ENCODE measurements around the gene CRACR2B. TPM values are rescaled to one million over a fixed set of nuclear protein-coding genes. Genes with fewer than 3 reads are reported as not detected.
A peak's percentile ranks its signal among the peaks of the same experiment; 100 is the strongest.

The CRACR2B gene
- polyA plus RNA-seq, 3 donors: 1.0 to 11.0 (median 1.4) TPM

- intact Hi-C loops (cut with micrococcal nuclease): loop anchor here in 1 of 2 donors (5.0 kb wide), 1 partner anchor 35 kb away; the partner anchor contains the start of genes PIDD1 and RPLP2
- Histone ChIP-seq H3K36me3 (replicated peaks in 1 of 2; ENCODE audit: control insufficient read depth in 1 of 2, insufficient read depth in 2 of 2, low read length in 2 of 2) (peaks cover 33 to 36% of the 10 kb centered on the region in 2 donors), H3K9ac (ENCODE audit: insufficient read depth, low read length, poor library complexity, severe bottlenecking) (peak overlapping the region; percentile 95), H3K4me1 (ENCODE audit: control insufficient read depth in 1 of 2, insufficient read depth in 2 of 2, low read length in 2 of 2) (peaks cover 40 to 64% of the 10 kb centered on the region in 2 donors), H3K79me2 (ENCODE audit: insufficient read depth, low read length) (peaks cover 29% of the 10 kb centered on the region), H3K4me2 (replicated peaks; ENCODE audit: extremely low read depth, low read length, poor library complexity, severe bottlenecking) (peak overlapping the region; percentile 88), H3K27me3 (ENCODE audit: control insufficient read depth in 2 of 2, insufficient read depth in 2 of 2, low read length in 2 of 2) (no peaks in the 10 kb centered on the region), H3K4me3 (replicated peaks in 1 of 3; ENCODE audit: low read depth in 2 of 3, low read length in 3 of 3) (peak overlapping the region; percentile 88 to 94 (median 92)), H4K20me1 (ENCODE audit: insufficient read depth, low read length) (peaks cover 76% of the 10 kb centered on the region), H2AFZ (ENCODE audit: insufficient read depth, low read depth, low read length, poor library complexity, severe bottlenecking) (peak overlapping the region; percentile 72), H3K27ac (ENCODE audit: low read depth in 1 of 2, low read length in 2 of 2) (peak overlapping the region; percentile 15 to 93), H3K9me3 (replicated peaks in 1 of 2; ENCODE audit: control insufficient read depth in 1 of 2, insufficient read depth in 1 of 2, low read length in 2 of 2) (no peaks in the 10 kb centered on the region)
- whole genome bisulfite sequencing (ENCODE audit: insufficient coverage): 1% methylated on average over 27 of the region's 27 CpGs
- H3K27me3 Mint-ChIP-seq (ENCODE audit: low read depth in 3 of 3): peaks cover 0 to 13% (median 8%) of the 10 kb centered on the region in 3 donors
- no peaks in the 10 kb centered on the region for H3K9me3 Mint-ChIP-seq
- no peak for DNase-seq
- H3K27ac Mint-ChIP-seq: peak overlapping the region in 6 of 7 donors; percentile 45 to 88 (median 74)
- no peak for TF ChIP-seq CTCF (IDR thresholded peaks at IDR 0.05)
- H3K4me1 Mint-ChIP-seq: peaks cover 43% of the 10 kb centered on the region
- peaks cover 34 to 38% of the 10 kb centered on the region in 2 donors for H3K36me3 Mint-ChIP-seq
- H3K4me3 Mint-ChIP-seq: peak overlapping the region; percentile 86 to 93
These were observed 14.3 kb downstream of the CRACR2B start for GRCh38 chr11:841981-842369.

GRCh38 chr11:842370-843002, 14.8 kb downstream of the CRACR2B start, which contains the start of the genes POLR2L and TSPAN4:
TSS of gene POLR2L (minus strand) at chr11:842529. CDS start at chr11:842508, 21 bp downstream.
TSS of gene TSPAN4 (plus strand) at chr11:842852. CDS start at chr11:850305, 7,453 bp downstream.
- H3K4me3 Mint-ChIP-seq: peak within 1 kb of the TSS; percentile 88 to 93
- peak within 1 kb of the TSS; percentile 72 to 91 (median 84) for H3K27ac Mint-ChIP-seq
- Histone ChIP-seq H3K79me2 (ENCODE audit: insufficient read depth, low read length) (peaks cover 29% of the 10 kb centered on the region), H3K27me3 (ENCODE audit: control insufficient read depth in 2 of 2, insufficient read depth in 2 of 2, low read length in 2 of 2) (no peaks in the 10 kb centered on the region), H2AFZ (ENCODE audit: insufficient read depth, low read depth, low read length, poor library complexity, severe bottlenecking) (peak within 1 kb of the TSS; percentile 72), H3K4me1 (ENCODE audit: control insufficient read depth in 1 of 2, insufficient read depth in 2 of 2, low read length in 2 of 2) (peaks cover 40 to 64% of the 10 kb centered on the region in 2 donors), H3K9ac (ENCODE audit: insufficient read depth, low read length, poor library complexity, severe bottlenecking) (peak within 1 kb of the TSS; percentile 95), H3K9me3 (replicated peaks in 1 of 2; ENCODE audit: control insufficient read depth in 1 of 2, insufficient read depth in 1 of 2, low read length in 2 of 2) (no peaks in the 10 kb centered on the region), H3K4me2 (replicated peaks; ENCODE audit: extremely low read depth, low read length, poor library complexity, severe bottlenecking) (peak within 1 kb of the TSS; percentile 88), H3K27ac (ENCODE audit: low read depth in 1 of 2, low read length in 2 of 2) (peak within 1 kb of the TSS; percentile 70 to 93), H3K4me3 (replicated peaks in 1 of 3; ENCODE audit: low read depth in 2 of 3, low read length in 3 of 3) (peak within 1 kb of the TSS; percentile 88 to 94 (median 92)), H3K36me3 (replicated peaks in 1 of 2; ENCODE audit: control insufficient read depth in 1 of 2, insufficient read depth in 2 of 2, low read length in 2 of 2) (peaks cover 28 to 31% of the 10 kb centered on the region in 2 donors), H4K20me1 (ENCODE audit: insufficient read depth, low read length) (peaks cover 74% of the 10 kb centered on the region)
- H3K4me1 Mint-ChIP-seq: peaks cover 43% of the 10 kb centered on the region
- intact Hi-C loops (cut with micrococcal nuclease): loop anchor here in 1 of 2 donors (5.0 kb wide), 1 partner anchor 35 kb away; the partner anchor contains the start of genes PIDD1 and RPLP2
- H3K27me3 Mint-ChIP-seq (ENCODE audit: low read depth in 3 of 3): peaks cover 0 to 13% (median 8%) of the 10 kb centered on the region in 3 donors
- DNase-seq: peak; percentile 83 to 87 (median 84)
- no peaks in the 10 kb centered on the region for H3K9me3 Mint-ChIP-seq
- under 1% methylated on average over 85 of the region's 87 CpGs for WGBS (ENCODE audit: insufficient coverage)
- H3K36me3 Mint-ChIP-seq: peaks cover 31 to 34% of the 10 kb centered on the region in 2 donors
- no peak for TF ChIP-seq CTCF (IDR thresholded peaks at IDR 0.05)
